ENCODE results near the gene PRAMEF8.
"Not testable (repeated sequence)": the region's sequence is repeated elsewhere in the genome, so short reads cannot be mapped to it uniquely, and the experiment has no call there.

PRAMEF8 gene

DNA sequence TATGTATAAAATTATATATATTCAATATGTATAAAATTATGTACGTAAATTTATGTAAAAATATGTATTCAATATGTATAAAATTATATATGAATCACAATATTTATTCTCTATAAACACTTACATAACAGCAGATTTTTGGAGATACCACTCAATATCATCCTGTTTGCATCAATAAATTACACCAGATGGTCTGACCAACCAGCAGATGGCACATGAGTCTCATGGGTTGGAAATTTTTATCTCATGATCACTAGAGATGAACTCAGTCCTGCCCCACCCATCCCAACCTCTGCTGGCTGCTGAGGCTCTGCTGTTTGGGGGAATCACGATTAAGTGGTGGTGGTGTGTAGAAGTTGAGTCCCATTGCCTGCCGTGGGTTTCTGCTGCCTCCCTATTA lies 5.3 kb downstream of the PRAMEF8 start:
- WGBS (ENCODE audit: insufficient coverage): 80% methylated on average over 1 of the region's 3 CpGs
- POLR2A ChIA-PET; H3K36me3 ChIP-seq (ENCODE audit: control insufficient read depth in 4 of 4, insufficient read depth in 4 of 4, low read length in 3 of 4); H3K4me1 ChIP-seq (ENCODE audit: control extremely low read depth in 1 of 4, control insufficient read depth in 4 of 4, insufficient read depth in 4 of 4, low read length in 3 of 4); H3K9me3 ChIP-seq (ENCODE audit: control extremely low read depth in 1 of 5, control insufficient read depth in 4 of 5, insufficient read depth in 2 of 5, low read depth in 1 of 5, low read length in 4 of 5); DNase-seq; H3K4me3 ChIP-seq (ENCODE audit: control insufficient read depth in 1 of 7, extremely low read depth in 1 of 7, insufficient read depth in 4 of 7, low read depth in 2 of 7, low read length in 6 of 7); H3K27ac ChIP-seq (ENCODE audit: insufficient read depth in 1 of 2, low read depth in 1 of 2, low read length in 2 of 2, poor library complexity in 1 of 2, severe bottlenecking in 2 of 2); H3K27me3 ChIP-seq (replicated peaks in 2 of 5; ENCODE audit: control insufficient read depth in 4 of 5, insufficient read depth in 5 of 5, low read length in 4 of 5); CTCF ChIA-PET: not testable (repeated sequence)

DNA sequence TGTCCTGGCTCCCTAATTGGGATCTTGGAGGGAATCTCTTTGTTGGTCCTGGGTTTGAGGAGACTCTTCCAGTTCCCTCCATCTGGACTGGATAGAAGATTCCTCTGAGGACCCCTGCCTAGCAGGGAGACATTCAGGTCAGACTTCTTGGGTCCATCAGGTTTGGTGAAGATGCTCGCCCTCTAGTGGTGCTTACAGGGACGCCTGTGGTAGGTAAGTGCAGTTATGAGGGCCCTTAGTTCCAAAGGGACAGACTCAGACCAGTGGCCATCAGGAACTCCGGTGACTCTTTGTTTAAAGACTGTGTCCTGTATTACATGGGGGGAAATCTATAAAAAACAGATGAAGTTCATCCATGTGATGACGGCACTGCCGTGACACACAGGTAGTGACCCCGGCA lies 7.9 kb downstream of the PRAMEF8 start:
- CTCF ChIA-PET: not testable (repeated sequence)
- WGBS (ENCODE audit: insufficient coverage): no CpG with 5 or more reads among the region's 6 CpGs

GRCh38 chr1:13265124-13265523 lies 19.8 kb downstream of the PRAMEF8 start:
- H3K27me3 ChIP-seq (replicated peaks in 2 of 5; ENCODE audit: control insufficient read depth in 4 of 5, insufficient read depth in 5 of 5, low read length in 4 of 5); POLR2A ChIA-PET; CTCF ChIA-PET; H3K4me3 ChIP-seq (ENCODE audit: control insufficient read depth in 1 of 7, extremely low read depth in 1 of 7, insufficient read depth in 4 of 7, low read depth in 2 of 7, low read length in 6 of 7); H3K36me3 ChIP-seq (ENCODE audit: control insufficient read depth in 4 of 4, insufficient read depth in 4 of 4, low read length in 3 of 4); H3K4me1 ChIP-seq (ENCODE audit: control extremely low read depth in 1 of 4, control insufficient read depth in 4 of 4, insufficient read depth in 4 of 4, low read length in 3 of 4); H3K27ac ChIP-seq (ENCODE audit: insufficient read depth in 1 of 2, low read depth in 1 of 2, low read length in 2 of 2, poor library complexity in 1 of 2, severe bottlenecking in 2 of 2); DNase-seq; H3K9me3 ChIP-seq (ENCODE audit: control extremely low read depth in 1 of 5, control insufficient read depth in 4 of 5, insufficient read depth in 2 of 5, low read depth in 1 of 5, low read length in 4 of 5): not testable (repeated sequence)
- no CpG with 5 or more reads among the region's 3 CpGs for WGBS (ENCODE audit: insufficient coverage)

More for the DNA sequence above, 7.9 kb downstream of the PRAMEF8 start:
- DNase-seq; H3K9me3 ChIP-seq (ENCODE audit: control extremely low read depth in 1 of 5, control insufficient read depth in 4 of 5, insufficient read depth in 2 of 5, low read depth in 1 of 5, low read length in 4 of 5); H3K27ac ChIP-seq (ENCODE audit: insufficient read depth in 1 of 2, low read depth in 1 of 2, low read length in 2 of 2, poor library complexity in 1 of 2, severe bottlenecking in 2 of 2); POLR2A ChIA-PET; H3K4me1 ChIP-seq (ENCODE audit: control extremely low read depth in 1 of 4, control insufficient read depth in 4 of 4, insufficient read depth in 4 of 4, low read length in 3 of 4); H3K4me3 ChIP-seq (ENCODE audit: control insufficient read depth in 1 of 7, extremely low read depth in 1 of 7, insufficient read depth in 4 of 7, low read depth in 2 of 7, low read length in 6 of 7); H3K27me3 ChIP-seq (replicated peaks in 2 of 5; ENCODE audit: control insufficient read depth in 4 of 5, insufficient read depth in 5 of 5, low read length in 4 of 5); H3K36me3 ChIP-seq (ENCODE audit: control insufficient read depth in 4 of 4, insufficient read depth in 4 of 4, low read length in 3 of 4): not testable (repeated sequence)

- H3K27me3 ChIP-seq (replicated peaks in 2 of 5; ENCODE audit: control insufficient read depth in 4 of 5, insufficient read depth in 5 of 5, low read length in 4 of 5); H3K27ac ChIP-seq (ENCODE audit: insufficient read depth in 1 of 2, low read depth in 1 of 2, low read length in 2 of 2, poor library complexity in 1 of 2, severe bottlenecking in 2 of 2); POLR2A ChIA-PET; H3K4me1 ChIP-seq (ENCODE audit: control extremely low read depth in 1 of 4, control insufficient read depth in 4 of 4, insufficient read depth in 4 of 4, low read length in 3 of 4); DNase-seq; H3K9me3 ChIP-seq (ENCODE audit: control extremely low read depth in 1 of 5, control insufficient read depth in 4 of 5, insufficient read depth in 2 of 5, low read depth in 1 of 5, low read length in 4 of 5); H3K36me3 ChIP-seq (ENCODE audit: control insufficient read depth in 4 of 4, insufficient read depth in 4 of 4, low read length in 3 of 4); CTCF ChIA-PET; H3K4me3 ChIP-seq (ENCODE audit: control insufficient read depth in 1 of 7, extremely low read depth in 1 of 7, insufficient read depth in 4 of 7, low read depth in 2 of 7, low read length in 6 of 7): not testable (repeated sequence)
- WGBS (ENCODE audit: insufficient coverage): no CpG with 5 or more reads among the region's 5 CpGs
Measured at GRCh38 chr1:13253898-13254297, 31.0 kb downstream of the PRAMEF8 start, which contains the start of gene PRAMEF5. TSS of gene PRAMEF5 (plus strand) at chr1:13254198. CDS start at chr1:13259269, 5,071 bp downstream.

DNA sequence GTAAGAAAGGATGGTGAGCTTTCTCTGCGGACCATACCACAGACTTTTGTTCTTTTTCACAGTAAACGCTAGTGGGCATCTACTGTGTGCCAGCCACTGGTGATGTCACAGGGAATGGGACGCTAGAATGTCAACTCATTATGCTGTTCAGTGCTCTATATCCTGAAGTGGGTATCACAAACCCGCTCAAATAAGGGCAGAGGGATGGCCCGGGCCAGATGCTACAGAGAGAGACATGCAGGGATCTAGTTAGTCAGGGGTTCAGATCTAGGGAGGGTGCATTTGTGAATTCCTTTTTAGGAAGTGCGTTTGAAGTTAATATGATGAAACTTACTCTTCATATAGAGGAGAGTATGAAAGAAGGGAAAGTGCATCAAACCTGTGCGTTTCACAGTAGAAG lies 37.8 kb downstream of the PRAMEF8 start:
- H3K27ac ChIP-seq (ENCODE audit: insufficient read depth in 1 of 2, low read depth in 1 of 2, low read length in 2 of 2, poor library complexity in 1 of 2, severe bottlenecking in 2 of 2); POLR2A ChIA-PET; DNase-seq; H3K36me3 ChIP-seq (ENCODE audit: control insufficient read depth in 4 of 4, insufficient read depth in 4 of 4, low read length in 3 of 4); H3K4me1 ChIP-seq (ENCODE audit: control extremely low read depth in 1 of 4, control insufficient read depth in 4 of 4, insufficient read depth in 4 of 4, low read length in 3 of 4); H3K27me3 ChIP-seq (replicated peaks in 2 of 5; ENCODE audit: control insufficient read depth in 4 of 5, insufficient read depth in 5 of 5, low read length in 4 of 5); H3K4me3 ChIP-seq (ENCODE audit: control insufficient read depth in 1 of 7, extremely low read depth in 1 of 7, insufficient read depth in 4 of 7, low read depth in 2 of 7, low read length in 6 of 7); CTCF ChIA-PET; H3K9me3 ChIP-seq (ENCODE audit: control extremely low read depth in 1 of 5, control insufficient read depth in 4 of 5, insufficient read depth in 2 of 5, low read depth in 1 of 5, low read length in 4 of 5): not testable (repeated sequence)
- WGBS (ENCODE audit: insufficient coverage): 92% methylated on average over 3 of the region's 7 CpGs

- H3K27me3 ChIP-seq (replicated peaks in 2 of 5; ENCODE audit: control insufficient read depth in 4 of 5, insufficient read depth in 5 of 5, low read length in 4 of 5); H3K36me3 ChIP-seq (ENCODE audit: control insufficient read depth in 4 of 4, insufficient read depth in 4 of 4, low read length in 3 of 4); H3K27ac ChIP-seq (ENCODE audit: insufficient read depth in 1 of 2, low read depth in 1 of 2, low read length in 2 of 2, poor library complexity in 1 of 2, severe bottlenecking in 2 of 2); DNase-seq; H3K4me3 ChIP-seq (ENCODE audit: control insufficient read depth in 1 of 7, extremely low read depth in 1 of 7, insufficient read depth in 4 of 7, low read depth in 2 of 7, low read length in 6 of 7); CTCF ChIA-PET; H3K9me3 ChIP-seq (ENCODE audit: control extremely low read depth in 1 of 5, control insufficient read depth in 4 of 5, insufficient read depth in 2 of 5, low read depth in 1 of 5, low read length in 4 of 5); H3K4me1 ChIP-seq (ENCODE audit: control extremely low read depth in 1 of 4, control insufficient read depth in 4 of 4, insufficient read depth in 4 of 4, low read length in 3 of 4); POLR2A ChIA-PET: not testable (repeated sequence)
- WGBS (ENCODE audit: insufficient coverage): 81% methylated on average over 2 of the region's 2 CpGs
Measured at GRCh38 chr1:13246554-13246871, 38.4 kb downstream of the PRAMEF8 start.

DNA sequence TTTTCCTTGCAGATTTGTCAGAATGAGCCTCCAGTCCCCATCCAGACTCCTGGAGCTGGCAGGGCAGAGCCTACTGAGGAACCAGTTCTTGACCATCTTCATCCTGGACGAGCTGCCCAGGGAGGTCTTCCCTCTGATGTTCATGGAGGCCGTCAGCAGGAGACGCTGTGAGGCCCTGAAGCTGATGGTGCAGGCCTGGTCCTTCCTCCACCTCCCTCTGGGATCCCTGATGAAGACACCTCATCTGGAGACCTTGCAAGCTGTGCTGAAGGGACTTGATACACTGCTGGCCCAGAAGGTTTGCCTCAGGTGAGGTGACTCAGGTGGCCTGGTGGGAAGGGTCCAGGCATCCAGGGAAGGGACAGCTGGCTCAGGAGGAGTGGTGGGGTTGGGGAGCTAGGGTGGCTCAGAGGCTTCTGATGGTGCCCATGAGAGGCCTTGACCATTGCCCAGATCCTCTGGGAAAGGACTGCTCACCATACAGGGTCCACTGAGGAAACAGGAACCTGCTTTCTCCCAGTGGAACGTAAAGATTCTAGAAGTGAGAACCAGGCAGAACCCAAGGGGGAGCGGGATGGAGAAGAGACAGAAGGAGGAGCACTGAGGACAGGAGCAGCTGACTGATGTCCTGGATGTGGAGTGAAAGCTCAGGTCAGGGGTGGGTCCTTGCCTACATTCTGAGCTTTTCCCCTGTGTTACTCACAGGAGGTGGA lies 38.9 kb downstream of the PRAMEF8 start:
- H3K36me3 ChIP-seq (ENCODE audit: control insufficient read depth in 4 of 4, insufficient read depth in 4 of 4, low read length in 3 of 4); H3K27ac ChIP-seq (ENCODE audit: insufficient read depth in 1 of 2, low read depth in 1 of 2, low read length in 2 of 2, poor library complexity in 1 of 2, severe bottlenecking in 2 of 2); DNase-seq; H3K4me1 ChIP-seq (ENCODE audit: control extremely low read depth in 1 of 4, control insufficient read depth in 4 of 4, insufficient read depth in 4 of 4, low read length in 3 of 4); H3K27me3 ChIP-seq (replicated peaks in 2 of 5; ENCODE audit: control insufficient read depth in 4 of 5, insufficient read depth in 5 of 5, low read length in 4 of 5); H3K9me3 ChIP-seq (ENCODE audit: control extremely low read depth in 1 of 5, control insufficient read depth in 4 of 5, insufficient read depth in 2 of 5, low read depth in 1 of 5, low read length in 4 of 5); H3K4me3 ChIP-seq (ENCODE audit: control insufficient read depth in 1 of 7, extremely low read depth in 1 of 7, insufficient read depth in 4 of 7, low read depth in 2 of 7, low read length in 6 of 7); CTCF ChIA-PET; POLR2A ChIA-PET: not testable (repeated sequence)
- 92% methylated on average over 5 of the region's 5 CpGs for WGBS (ENCODE audit: insufficient coverage)

All from common myeloid progenitor, CD34-positive (primary cell).